H1 (cell line): ENCODE measurements around the gene PRTN3. TPM values are rescaled to one million over a fixed set of nuclear protein-coding genes. Genes with fewer than 3 reads are reported as not detected.

Experiments used
- CTCF ChIA-PET: fragments of 300-600 bp; sonication (Branson Sonifier 250); formaldehyde crosslinking; loops from one replicate; lab custom pipeline; 2021; ENCODE audit not compliant: partially characterized antibody; lab: Charles Lee
- POLR2A ChIA-PET: fragments of 300-600 bp; sonication (Branson Sonifier 250); formaldehyde crosslinking; loops from one replicate; lab custom pipeline; 2021; ENCODE audit warnings: inconsistent platforms; ENCODE audit not compliant: partially characterized antibody; lab: Charles Lee
- DNase-seq, 2 experiments: peaks; one replicate each; pipeline versions ENCODE4 v3.0.0 to v3.0.0-alpha.2; 2010 to 2022; ENCODE audit warnings: low spot score in 2 of 2, low read depth in 1 of 2, mixed read lengths in 1 of 2
- FAIRE-seq: peaks from 2 replicates; lab custom pipeline; 2011; peaks lifted over from hg19 to GRCh38; lab: Jason Lieb, UNC
- H2AFZ ChIP-seq: 2 replicates; pipeline ENCODE4 v1.8.1; 2012; ENCODE audit warnings: low read length, inconsistent platforms
- H2AK5ac ChIP-seq: 2 replicates; pipeline ENCODE4 v1.6.1; 2013; ENCODE audit warnings: low read depth, low read length
- H2BK120ac ChIP-seq: replicated peaks from 2 replicates; pipeline ENCODE3; 2013; ENCODE audit warnings: low read depth, low read length, inconsistent platforms
- H2BK12ac ChIP-seq: 2 replicates; pipeline ENCODE4 v1.6.1; 2013; ENCODE audit warnings: low read depth, low read length
- H2BK15ac ChIP-seq: 2 replicates; pipeline ENCODE4 v1.6.1; 2013; ENCODE audit warnings: low read length
- H2BK20ac ChIP-seq: 2 replicates; pipeline ENCODE4 v1.6.1; 2013; ENCODE audit warnings: low read length
- H2BK5ac ChIP-seq: 2 replicates; pipeline ENCODE4 v1.6.1; 2013; ENCODE audit warnings: low read depth, low read length
- H3K14ac ChIP-seq: 2 replicates; pipeline ENCODE4 v1.6.1; 2013; ENCODE audit warnings: inconsistent platforms; ENCODE audit not compliant: insufficient read length
- H3K18ac ChIP-seq: 2 replicates; pipeline ENCODE4 v1.6.1; 2013; ENCODE audit warnings: low read length; ENCODE audit errors: extremely low read depth
- H3K23ac ChIP-seq: 2 replicates; pipeline ENCODE4 v1.6.1; 2013; ENCODE audit warnings: inconsistent platforms; ENCODE audit not compliant: insufficient read length
- H3K23me2 ChIP-seq: 2 replicates; pipeline ENCODE4 v1.6.1; 2013; ENCODE audit warnings: low read depth, low read length
- H3K27ac ChIP-seq: 2 replicates; pipeline ENCODE4 v1.6.1; 2011; ENCODE audit warnings: low read depth, low read length, inconsistent platforms
- H3K27me3 ChIP-seq, 4 experiments: replicated peaks in 1 of 4; 1 replicate in 1 of 4; 2 replicates in 3 of 4; pipeline versions ENCODE4 v1.6.1 to v1.8.1; 2011 to 2013; ENCODE audit warnings: low read length in 3 of 4, mild to moderate bottlenecking in 3 of 4, inconsistent platforms in 2 of 4, mixed read lengths in 2 of 4, moderate library complexity in 1 of 4; ENCODE audit not compliant: control insufficient read depth in 3 of 4, insufficient read depth in 3 of 4; ENCODE audit errors: extremely low read depth in 1 of 4
- H3K36me3 ChIP-seq, 4 experiments: 2 replicates each; pipeline versions ENCODE4 v1.6.1 to v1.8.1; 2011 to 2013; ENCODE audit warnings: mild to moderate bottlenecking in 4 of 4, low read length in 3 of 4, moderate library complexity in 2 of 4, control low read depth in 1 of 4, inconsistent platforms in 1 of 4; ENCODE audit not compliant: insufficient read depth in 4 of 4, control insufficient read depth in 2 of 4
- H3K4ac ChIP-seq: replicated peaks from 2 replicates; pipeline ENCODE3; 2013; ENCODE audit warnings: low read length, low read depth, mixed read lengths, inconsistent platforms; ENCODE audit not compliant: insufficient read length
- H3K4me1 ChIP-seq, 4 experiments: replicated peaks in 1 of 4; 1 replicate in 1 of 4; 2 replicates in 3 of 4; pipeline versions ENCODE4 v1.6.1 to v1.8.1; 2011 to 2013; ENCODE audit warnings: low read length in 3 of 4, inconsistent platforms in 2 of 4, mixed read lengths in 1 of 4; ENCODE audit not compliant: insufficient read depth in 4 of 4, control insufficient read depth in 3 of 4
- H3K4me2 ChIP-seq, 2 experiments: 2 replicates each; pipeline versions ENCODE4 v1.6.1 to v1.8.1; 2011 to 2013; ENCODE audit warnings: low read depth in 2 of 2, low read length in 2 of 2, control low read depth in 1 of 2, inconsistent platforms in 1 of 2, mild to moderate bottlenecking in 1 of 2; ENCODE audit not compliant: insufficient read depth in 1 of 2
- H3K4me3 ChIP-seq, 4 experiments: fragments of 200-600, 300-600 bp in 1 of 4; sonication (generic), shearing (Covaris generic), sonication (Bioruptor Twin) in 1 of 4; 2 replicates each; pipeline versions ENCODE4 v1.5.1 to v1.8.1; 2011 to 2016; ENCODE audit warnings: low read length in 4 of 4, low read depth in 3 of 4, control low read depth in 2 of 4, inconsistent platforms in 2 of 4, mild to moderate bottlenecking in 2 of 4, mixed read lengths in 1 of 4, moderate library complexity in 1 of 4; ENCODE audit not compliant: insufficient read depth in 2 of 4; ENCODE audit errors: extremely low read depth in 1 of 4
- H3K56ac ChIP-seq: replicated peaks from 2 replicates; pipeline ENCODE3; 2013; ENCODE audit warnings: low read depth, mild to moderate bottlenecking, mixed read lengths, low read length, inconsistent platforms; ENCODE audit not compliant: insufficient read length
- H3K79me1 ChIP-seq: 2 replicates; pipeline ENCODE4 v1.6.1; 2013; ENCODE audit warnings: low read depth, low read length, control low read depth
- H3K79me2 ChIP-seq, 2 experiments: 2 replicates each; pipeline versions ENCODE4 v1.6.1 to v1.8.1; 2012 to 2013; ENCODE audit warnings: low read length in 2 of 2, mild to moderate bottlenecking in 2 of 2, inconsistent platforms in 1 of 2; ENCODE audit not compliant: insufficient read depth in 2 of 2, control insufficient read depth in 1 of 2
- H3K9ac ChIP-seq, 4 experiments: replicated peaks in 1 of 4; 1 replicate in 1 of 4; 2 replicates in 3 of 4; pipeline versions ENCODE4 v1.6.1 to v1.8.1; 2011 to 2013; ENCODE audit warnings: low read depth in 3 of 4, low read length in 3 of 4, control low read depth in 2 of 4, mild to moderate bottlenecking in 2 of 4, moderate library complexity in 2 of 4, inconsistent platforms in 1 of 4; ENCODE audit errors: extremely low read depth in 1 of 4
- H3K9me3 ChIP-seq, 2 experiments: 2 replicates each; pipeline versions ENCODE4 v1.6.1 to v1.8.1; 2012 to 2013; ENCODE audit warnings: mild to moderate bottlenecking in 2 of 2, moderate library complexity in 2 of 2, control low read depth in 1 of 2, inconsistent platforms in 1 of 2, low read depth in 1 of 2, low read length in 1 of 2, mixed read lengths in 1 of 2; ENCODE audit not compliant: insufficient read depth in 2 of 2
- H4K20me1 ChIP-seq, 2 experiments: replicated peaks in 1 of 2; 2 replicates each; pipeline versions ENCODE3 to v1.8.1; 2011 to 2013; ENCODE audit warnings: inconsistent platforms in 2 of 2, low read length in 2 of 2, mild to moderate bottlenecking in 1 of 2; ENCODE audit not compliant: insufficient read depth in 2 of 2, control insufficient read depth in 1 of 2
- H4K5ac ChIP-seq: 2 replicates; pipeline ENCODE4 v1.6.1; 2013; ENCODE audit warnings: low read length, low read depth, mixed read lengths, inconsistent platforms; ENCODE audit not compliant: insufficient read length
- H4K8ac ChIP-seq: 2 replicates; pipeline ENCODE4 v1.8.0; 2013; ENCODE audit warnings: mild to moderate bottlenecking, moderate library complexity, low read length, inconsistent platforms; ENCODE audit not compliant: insufficient read depth; ENCODE audit errors: extremely low read depth
- H4K91ac ChIP-seq: replicated peaks from 2 replicates; pipeline ENCODE3; 2013; ENCODE audit warnings: low read length, mixed read lengths, inconsistent platforms; ENCODE audit not compliant: insufficient read length
- ASH2L ChIP-seq: fragments of 200-600, 300-600 bp; sonication (generic); IDR thresholded peaks from one replicate; pipeline ENCODE4 v1.7.1; 2017; ENCODE audit warnings: low read length
- BCL11A ChIP-seq, 2 experiments: IDR thresholded peaks; one replicate each; pipeline ENCODE4 v1.6.1; 2011; ENCODE audit warnings: low read depth in 2 of 2, low read length in 2 of 2, mild to moderate bottlenecking in 2 of 2
- POU5F1 ChIP-seq: IDR thresholded peaks from 2 replicates; pipeline ENCODE4 v1.6.1; 2011; ENCODE audit warnings: low read depth, mild to moderate bottlenecking, low read length, moderate library complexity
- RBBP5 ChIP-seq: IDR thresholded peaks from 2 replicates; pipeline ENCODE4 v1.7.1; 2012; ENCODE audit warnings: low read depth, mild to moderate bottlenecking, inconsistent platforms, low read length, moderate library complexity, borderline replicate concordance
- RFX5 ChIP-seq: IDR thresholded peaks from 2 replicates; pipeline ENCODE4 v1.6.1; 2011; ENCODE audit warnings: low read depth, low read length, improper control_type of control experiment, borderline replicate concordance
- SP1 ChIP-seq: IDR thresholded peaks from 2 replicates; pipeline ENCODE4 v1.6.1; 2011; ENCODE audit warnings: low read depth, low read length
- SRF ChIP-seq: IDR thresholded peaks from 2 replicates; pipeline ENCODE4 v1.6.1; 2011; ENCODE audit warnings: mild to moderate bottlenecking, low read depth, low read length, moderate library complexity
- TCF12 ChIP-seq: IDR thresholded peaks from 2 replicates; pipeline ENCODE4 v1.6.1; 2011; ENCODE audit warnings: low read depth, mild to moderate bottlenecking, low read length
- WGBS, 2 experiments: shearing (Covaris generic) in 1 of 2; methylation state at CpG; one replicate each; pipeline versions ENCODE4 v1.1.6 to v1.1.7; 2013 to 2015; ENCODE audit warnings: low lambda C conversion rate in 2 of 2, mixed read lengths in 2 of 2, inconsistent platforms in 1 of 2, low coverage in 1 of 2, missing lambda C conversion rate in 1 of 2; ENCODE audit not compliant: insufficient replicate concordance in 2 of 2, insufficient coverage in 1 of 2, insufficient read length in 1 of 2; ENCODE audit errors: extremely low coverage in 1 of 2, missing lambda C conversion rate in 1 of 2; 5-methylcytosine and 5-hydroxymethylcytosine counted together
- polyA plus RNA-seq, 7 experiments: library from polyadenylated mRNA; depleted of rRNA in 3 of 7; stranded (reverse) in 5 of 7; unstranded in 2 of 7; fragments of >200 nt in 5 of 7; fragments of 200-250 nt in 2 of 7; gene quantifications; 1 replicate in 5 of 7; 2 replicates in 1 of 7; 4 replicates in 1 of 7; pipeline versions ENCODE4 v1.2.1 to v1.2.3, GENCODE V29; 2011 to 2013; ENCODE audit warnings: missing spikeins in 2 of 7, mixed read lengths in 2 of 7
- total RNA-seq: library from RNA; stranded (reverse); fragmentation: NEBNext Ultra II Directional; extraction: Animal tissue kit (Norgen Biotek cat#: 25700); gene quantifications from 2 replicates; pipeline ENCODE4 v1.2.1, GENCODE V29; 2021
- TF ChIP-seq, protein P1 (sequence below): IDR thresholded peaks from 2 replicates; pipeline ENCODE4 v1.6.1; 2011; ENCODE audit warnings: low read depth, mild to moderate bottlenecking, low read length; ENCODE audit not compliant: insufficient read depth
- TF ChIP-seq, protein P2 (sequence below): IDR thresholded peaks from 2 replicates; pipeline ENCODE4 v1.6.1; 2012; ENCODE audit warnings: low read length, inconsistent platforms

The PRTN3 gene
- total and polyA plus RNA-seq, 2 of the 8 experiments (the other 6 are each of a cell fraction or from before 2014, with no cell fraction given) = 0.39 to 2.1 TPM

GRCh38 chr19:888581-889385, 48.0 kb downstream of the PRTN3 start:
- Histone ChIP-seq H4K20me1 (peaks cover 5 to 13% of the 10 kb centered on the region in 2 experiments), H3K4me3 (no peak overlapping the region), H2BK15ac (no peak overlapping the region), H4K8ac (no peak overlapping the region), H3K18ac (no peak overlapping the region), H3K4ac (no peak overlapping the region), H2BK5ac (no peak overlapping the region), H3K79me1 (peaks cover 7% of the 10 kb centered on the region), H4K5ac (no peak overlapping the region), H3K4me1 (peaks cover 0 to 2% (median 0%) of the 10 kb centered on the region in 4 experiments; a peak in 2 of 7 replicates), H3K27me3 (no peaks in the 10 kb centered on the region), H4K91ac (no peak overlapping the region), H3K9ac (no peak overlapping the region), H2BK20ac (no peak overlapping the region), H3K79me2 (no peaks in the 10 kb centered on the region; a peak in 1 of 4 replicates), H3K4me2 (no peak overlapping the region), H3K23me2 (peaks cover 3% of the 10 kb centered on the region; the same call in 1 of the 2 replicates), H2BK12ac (no peak overlapping the region), H3K36me3 (peaks cover 0 to 21% (median 10%) of the 10 kb centered on the region in 4 experiments; a peak in 4 of 8 replicates), H2AK5ac (no peak overlapping the region), H3K14ac (no peak overlapping the region), H3K23ac (no peak overlapping the region), H3K9me3 (no peaks in the 10 kb centered on the region), H3K56ac (no peak overlapping the region), H3K27ac (no peak overlapping the region), H2AFZ (no peak overlapping the region), H2BK120ac (no peak overlapping the region)
- CTCF ChIA-PET = interaction anchor here (1.1 to 1.2 kb wide), 3 partner anchors 9 to 15 kb away, joined by 3 to 5 read pairs (median 4); no protein-coding TSS in a partner anchor
- DNase-seq (no peak), FAIRE-seq (no peak)
- WGBS, 2 experiments = 91% methylated on average over 30 of the region's 30 CpGs; no CpG with 5 or more reads in 1 of the 2 experiments
- POLR2A ChIA-PET = interaction anchor here (0.9 to 8.8 kb wide), 2 partner anchors 11 to 17 kb away, joined by 3 to 82 read pairs; no protein-coding TSS in a partner anchor
- TF ChIP-seq SRF (no peak), TCF12 (no peak), RFX5 (no peak), BCL11A (IDR thresholded peaks at IDR 0.05; ENCODE audit: low read depth in 2 of 2, low read length in 2 of 2) (no peak), POU5F1 (no peak), SP1 (no peak), ASH2L (no peak), RBBP5 (no peak)
- TF ChIP-seq, protein P1, sequence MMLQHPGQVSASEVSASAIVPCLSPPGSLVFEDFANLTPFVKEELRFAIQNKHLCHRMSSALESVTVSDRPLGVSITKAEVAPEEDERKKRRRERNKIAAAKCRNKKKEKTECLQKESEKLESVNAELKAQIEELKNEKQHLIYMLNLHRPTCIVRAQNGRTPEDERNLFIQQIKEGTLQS = no peak
- TF ChIP-seq, protein P2, sequence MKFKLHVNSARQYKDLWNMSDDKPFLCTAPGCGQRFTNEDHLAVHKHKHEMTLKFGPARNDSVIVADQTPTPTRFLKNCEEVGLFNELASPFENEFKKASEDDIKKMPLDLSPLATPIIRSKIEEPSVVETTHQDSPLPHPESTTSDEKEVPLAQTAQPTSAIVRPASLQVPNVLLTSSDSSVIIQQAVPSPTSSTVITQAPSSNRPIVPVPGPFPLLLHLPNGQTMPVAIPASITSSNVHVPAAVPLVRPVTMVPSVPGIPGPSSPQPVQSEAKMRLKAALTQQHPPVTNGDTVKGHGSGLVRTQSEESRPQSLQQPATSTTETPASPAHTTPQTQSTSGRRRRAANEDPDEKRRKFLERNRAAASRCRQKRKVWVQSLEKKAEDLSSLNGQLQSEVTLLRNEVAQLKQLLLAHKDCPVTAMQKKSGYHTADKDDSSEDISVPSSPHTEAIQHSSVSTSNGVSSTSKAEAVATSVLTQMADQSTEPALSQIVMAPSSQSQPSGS = no peak
